NCI-H69 (cell line): Measurements from ENCODE around the gene PPWD1.

Experiments used
- DNase-seq: peaks from one replicate; lab custom pipeline; 2025; lab: John Stamatoyannopoulos, UW

PPWD1 gene

DNA sequence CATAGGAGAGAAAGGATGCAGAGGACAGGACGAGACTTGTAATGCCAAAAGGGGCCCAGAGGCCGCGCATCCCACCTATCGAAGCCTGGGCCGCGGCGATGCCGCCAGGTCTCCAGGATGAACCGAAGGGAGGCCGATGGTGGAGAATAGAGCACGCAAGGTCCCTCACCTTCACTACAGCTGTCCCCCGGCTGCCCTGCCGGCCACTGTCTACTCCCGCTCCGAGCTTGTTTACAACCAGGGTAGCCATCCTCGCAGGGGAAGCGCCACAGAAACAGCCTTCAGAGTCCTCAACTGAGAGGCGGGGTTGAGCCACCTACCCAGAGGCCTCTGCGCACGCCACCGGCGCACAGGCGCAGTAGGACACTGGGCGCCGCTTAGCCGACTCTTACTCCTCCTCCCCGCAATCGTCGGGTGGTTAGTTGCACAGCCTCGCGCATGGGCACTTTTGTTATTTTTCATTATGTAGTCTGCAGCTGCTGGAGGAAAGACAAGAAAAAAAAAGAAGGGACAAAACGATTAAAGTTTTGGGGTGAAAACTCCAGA, 61.0 kb downstream of the PPWD1 start, which contains the start of gene TRIM23:
Gene TRIM23, minus strand, starts transcription at position 309 of the 546 bp plus-strand sequence. Its CDS starts 59 bp downstream, at position 250.
- DNase-seq: peak; percentile 97

DNA sequence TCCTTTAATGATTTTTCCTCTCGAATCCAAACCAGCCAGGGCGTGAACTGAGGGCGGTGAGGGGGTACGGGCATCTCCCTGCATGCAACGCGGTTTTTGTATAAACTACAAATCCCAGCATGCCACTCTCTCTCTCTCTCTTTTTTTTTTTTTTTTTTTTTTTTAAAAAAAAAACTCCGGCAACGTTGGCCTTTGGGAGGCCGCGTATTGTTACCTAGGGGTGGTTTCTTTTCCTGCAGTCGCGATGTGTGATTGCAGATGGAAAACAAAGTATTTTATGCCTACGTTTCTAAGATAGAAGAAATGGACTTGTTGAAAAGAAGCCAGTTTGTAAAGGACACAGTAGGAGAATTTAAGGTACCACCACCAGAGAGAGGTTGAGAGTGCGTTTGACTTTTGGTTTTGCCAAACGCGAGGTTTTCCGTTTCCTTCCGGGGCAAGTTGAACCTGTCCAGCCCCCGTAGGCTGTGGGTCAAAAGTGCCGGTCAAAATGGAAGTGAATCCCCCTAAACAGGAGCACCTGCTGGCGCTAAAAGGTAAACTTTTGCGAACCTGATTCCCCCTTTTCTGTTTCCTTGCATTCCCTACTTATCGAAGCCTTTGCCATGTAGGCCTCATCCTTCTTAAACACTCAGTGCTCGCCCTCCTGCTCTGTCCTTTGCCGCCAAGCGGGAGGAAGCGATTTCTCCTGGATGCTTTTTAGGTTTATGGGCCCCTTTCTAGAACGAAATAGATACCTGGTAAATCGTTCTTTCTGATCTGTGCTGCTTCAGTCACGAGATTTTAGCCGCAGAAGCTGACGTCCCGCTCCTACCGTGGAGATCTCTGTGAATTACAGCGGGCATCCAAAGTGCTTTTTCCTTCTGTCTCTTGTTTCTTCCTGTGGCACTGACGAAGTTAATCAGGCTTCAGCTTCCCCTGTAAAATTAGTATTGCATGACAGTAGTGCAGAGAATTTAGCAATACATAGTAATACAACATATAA, 61.8 kb downstream of the PPWD1 start, which contains the start of the genes SHLD3 and TRAPPC13:
Gene SHLD3, plus strand, starts transcription at position 457 of the 985 bp plus-strand sequence. CDS start 4,561 bp downstream, outside the sequence.
Gene TRAPPC13, plus strand, starts transcription at position 457 of the 985 bp plus-strand sequence. Its CDS starts 34 bp downstream, at position 491.
- DNase-seq: peak; percentile 96

DNA sequence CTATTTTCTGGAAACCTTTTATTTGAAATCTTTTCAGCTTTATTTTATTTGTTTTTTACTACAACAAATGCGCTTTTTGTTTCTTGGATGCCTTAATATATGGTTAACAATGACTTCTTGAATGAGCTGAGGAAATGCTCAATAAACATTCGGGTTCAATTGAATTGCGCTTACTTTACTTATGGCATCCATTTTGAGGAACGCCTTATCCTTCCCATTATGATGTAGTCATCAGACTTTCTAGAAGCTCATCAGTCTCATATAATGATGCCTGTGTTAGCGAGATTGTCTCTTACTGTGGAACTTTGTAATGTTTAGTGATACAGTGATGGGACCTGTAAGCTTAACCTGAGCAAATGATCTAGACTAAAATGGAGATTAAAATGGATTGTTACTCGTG, 62.6 kb downstream of the PPWD1 start:
- DNase-seq: peak; percentile 9

DNA sequence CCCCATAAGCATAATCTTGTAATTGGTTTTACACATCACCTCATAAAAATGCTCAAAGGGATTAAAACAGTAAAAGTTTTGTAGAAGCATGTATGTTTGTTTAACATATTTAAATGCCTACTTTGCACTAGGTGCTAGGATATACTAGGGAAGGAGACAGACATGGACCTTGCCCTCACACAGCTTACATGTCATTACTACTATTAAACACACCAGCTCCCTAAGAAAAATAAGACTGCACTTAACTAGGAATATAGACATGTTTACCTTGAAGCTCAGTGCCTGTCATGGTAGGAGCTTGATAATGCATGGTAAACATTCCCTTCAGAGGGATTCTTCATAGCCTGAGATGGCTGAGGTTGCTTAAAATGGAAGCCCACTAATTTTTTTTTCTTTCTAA, 67.9 kb downstream of the PPWD1 start:
- DNase-seq: no peak
